Measurements from ENCODE around the gene SPART. TPM values are rescaled to one million over a fixed set of nuclear protein-coding genes. Genes with fewer than 3 reads are reported as not detected.

SPART gene
- total and polyA plus RNA-seq, 12 donors, result 15.9 to 49.8 (median 37.4) TPM

DNA sequence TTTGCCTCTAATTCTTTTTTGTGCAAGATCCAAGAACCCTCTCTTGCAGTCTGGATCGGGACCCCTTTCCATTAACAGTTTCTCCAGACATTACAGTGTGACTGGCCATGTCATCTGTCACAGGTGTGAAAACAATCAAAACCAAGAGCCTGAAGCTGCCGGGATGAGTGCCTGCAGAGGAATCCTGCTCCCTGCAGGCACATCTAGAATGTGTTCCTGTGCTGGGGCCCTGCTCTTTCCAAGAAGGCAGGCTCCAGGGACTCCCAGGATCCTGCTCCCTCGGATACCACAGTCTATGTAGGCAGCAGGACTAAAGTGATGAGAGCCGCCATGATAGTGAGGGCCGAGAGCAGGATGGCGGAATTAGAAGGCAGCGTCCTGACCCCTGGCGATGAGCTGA is 87.4 kb downstream of the SPART start:
- Histone ChIP-seq H3K27me3 (peaks cover 0 to 5% (median 0%) of the 10 kb centered on the region in 7 donors), H3K9me3 (no peaks in the 10 kb centered on the region), H3K4me1 (no peaks in the 10 kb centered on the region), H3K4me3 (no peak overlapping the region), H3K36me3 (no peaks in the 10 kb centered on the region), H3K27ac (no peak overlapping the region)
- DNase-seq (no peak), ATAC-seq (no peak)
- 72 to 75% methylated on average over 8 of the region's 8 CpGs for WGBS, 2 donors
- intact Hi-C loops (cut with DNase I), result no loop called here
- TF ChIP-seq, protein P1, sequence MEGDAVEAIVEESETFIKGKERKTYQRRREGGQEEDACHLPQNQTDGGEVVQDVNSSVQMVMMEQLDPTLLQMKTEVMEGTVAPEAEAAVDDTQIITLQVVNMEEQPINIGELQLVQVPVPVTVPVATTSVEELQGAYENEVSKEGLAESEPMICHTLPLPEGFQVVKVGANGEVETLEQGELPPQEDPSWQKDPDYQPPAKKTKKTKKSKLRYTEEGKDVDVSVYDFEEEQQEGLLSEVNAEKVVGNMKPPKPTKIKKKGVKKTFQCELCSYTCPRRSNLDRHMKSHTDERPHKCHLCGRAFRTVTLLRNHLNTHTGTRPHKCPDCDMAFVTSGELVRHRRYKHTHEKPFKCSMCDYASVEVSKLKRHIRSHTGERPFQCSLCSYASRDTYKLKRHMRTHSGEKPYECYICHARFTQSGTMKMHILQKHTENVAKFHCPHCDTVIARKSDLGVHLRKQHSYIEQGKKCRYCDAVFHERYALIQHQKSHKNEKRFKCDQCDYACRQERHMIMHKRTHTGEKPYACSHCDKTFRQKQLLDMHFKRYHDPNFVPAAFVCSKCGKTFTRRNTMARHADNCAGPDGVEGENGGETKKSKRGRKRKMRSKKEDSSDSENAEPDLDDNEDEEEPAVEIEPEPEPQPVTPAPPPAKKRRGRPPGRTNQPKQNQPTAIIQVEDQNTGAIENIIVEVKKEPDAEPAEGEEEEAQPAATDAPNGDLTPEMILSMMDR (IDR thresholded peaks at IDR 0.05), result no peak

Other genes with a start within 250 kb of the SPART start
- 10 to 100 TPM in 6 of 10 donors, 1 to 10 TPM in 4; 5.8 to 16.9 (median 10.4) TPM for gene DCLK1, start 215.0 kb downstream of the SPART start, total RNA-seq
- 1 to 10 TPM; 3.4 to 8.1 TPM for gene DCLK1, start 215.0 kb downstream of the SPART start, polyA plus RNA-seq
- gene SOHLH2, start 131.8 kb downstream of the SPART start, total RNA-seq, result 1 to 10 TPM in 3 of 10 donors, under 1 TPM in 5, not detected in 2; 0.10 to 3.0 (median 0.79) TPM
- gene SOHLH2, start 131.8 kb downstream of the SPART start, polyA plus RNA-seq, result 1 to 10 TPM in 1 of 2 donors, under 1 TPM in 1; 0.25 to 1.0 TPM
- 1 to 10 TPM in 6 of 10 donors, under 1 TPM in 4; 0.15 to 5.4 (median 2.2) TPM for gene CCDC169, start 48.6 kb downstream of the SPART start, total RNA-seq
- under 1 TPM; 0.22 to 0.35 TPM for gene CCDC169, start 48.6 kb downstream of the SPART start, polyA plus RNA-seq
- 1 to 10 TPM in 1 of 10 donors, under 1 TPM in 6, not detected in 3; 0.20 to 1.1 (median 0.41) TPM for gene CCNA1, start 86.1 kb upstream of the SPART start, total RNA-seq
- under 1 TPM; 0.22 to 0.29 TPM for gene CCNA1, start 86.1 kb upstream of the SPART start, polyA plus RNA-seq

Measured in heart right ventricle (tissue), 16 donors.